Transverse colon (tissue), 4 donors: ENCODE data around the gene LARGE1.

ENCODE experiments used
- CTCF ChIP-seq, 5 experiments: fragments of 200-600 bp in 3 of 5; fragments of 450-650 bp in 2 of 5; sonication (generic) in 3 of 5; IDR thresholded peaks; 1 replicate in 2 of 5; 2 replicates in 3 of 5; pipeline ENCODE4 v1.5.1; 2016 to 2017; ENCODE audit warnings: antibody characterized with exemption in 5 of 5, inconsistent platforms in 3 of 5, mild to moderate bottlenecking in 2 of 5, moderate library complexity in 1 of 5
- EP300 ChIP-seq: sonication (generic); formaldehyde crosslinking; IDR thresholded peaks from one replicate; pipeline ENCODE4 v1.6.1; 2017; ENCODE audit warnings: antibody characterized with exemption, low read depth
- POLR2A ChIP-seq: fragments of 450-650 bp; IDR thresholded peaks from one replicate; pipeline ENCODE4 v1.6.1; 2016; ENCODE audit warnings: antibody characterized with exemption, mild to moderate bottlenecking, moderate library complexity
- POLR2AphosphoS5 ChIP-seq, 3 donors: sonication (generic); formaldehyde crosslinking; IDR thresholded peaks; one replicate each; pipeline ENCODE4 v1.6.1; 2016; ENCODE audit warnings: antibody characterized with exemption in 3 of 3

DNA sequence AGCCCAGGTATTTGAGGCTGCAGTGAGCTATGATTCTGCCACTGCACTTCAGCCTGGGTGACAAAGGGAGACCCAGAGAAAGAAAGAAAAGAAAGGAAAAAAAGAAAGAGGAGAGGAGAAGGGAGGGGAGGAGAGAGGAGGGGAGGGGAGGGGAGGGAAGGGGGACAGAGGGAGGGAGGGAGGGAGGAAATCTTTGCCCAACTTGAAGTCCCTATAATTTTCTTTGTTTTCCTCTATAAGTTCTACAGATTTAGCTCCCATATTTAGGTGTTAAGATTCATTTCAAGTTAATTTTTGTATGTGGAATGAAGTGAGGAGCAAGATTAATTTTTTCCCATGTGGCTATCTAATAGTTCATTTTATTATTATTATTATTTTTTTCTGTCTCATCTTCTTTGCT, 328.3 kb downstream of the LARGE1 start:
- TF ChIP-seq POLR2A (no peak), CTCF (IDR thresholded peaks at IDR 0.05) (no peak), EP300 (no peak), POLR2AphosphoS5 (IDR thresholded peaks at IDR 0.05) (no peak)
